Peyer's patch (tissue), 4 donors: ENCODE measurements around the gene CRACR2A.

Experiments used
- POLR2A ChIP-seq, 2 donors: fragments of 450-650 bp; IDR thresholded peaks; one replicate each; pipeline ENCODE4 v1.5.1; 2017; ENCODE audit warnings: antibody characterized with exemption in 2 of 2, mild to moderate bottlenecking in 2 of 2, moderate library complexity in 2 of 2
- TF ChIP-seq, protein P1 (sequence below), 6 experiments: fragments of 450-650 bp in 4 of 6; fragments of 200-600 bp in 2 of 6; sonication (generic) in 1 of 6; IDR thresholded peaks; one replicate each; pipeline ENCODE4 v1.5.1; 2017 to 2019; ENCODE audit warnings: antibody characterized with exemption in 6 of 6, mild to moderate bottlenecking in 3 of 6, moderate library complexity in 1 of 6

DNA sequence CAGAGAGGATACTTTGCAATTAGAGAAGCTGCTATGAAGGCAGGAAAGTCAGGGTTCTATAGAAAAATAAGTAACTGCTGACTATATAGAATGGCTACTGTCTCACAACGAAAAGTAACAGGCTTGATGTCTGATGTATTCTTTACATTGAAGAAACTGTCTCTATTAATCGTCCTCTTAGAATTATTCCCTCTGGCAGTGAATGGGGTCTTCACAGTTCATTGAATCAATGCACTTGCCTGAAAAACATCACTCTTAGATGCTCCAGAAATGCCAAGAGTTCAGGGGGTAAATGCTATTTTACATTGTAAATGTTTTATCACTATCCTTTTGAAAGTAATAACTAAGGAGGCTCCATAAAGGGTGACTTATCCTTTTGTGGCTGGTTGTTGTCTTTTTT lies 37.7 kb upstream of the CRACR2A start:
- no peak for TF ChIP-seq POLR2A (IDR thresholded peaks at IDR 0.05)
- TF ChIP-seq, protein P1, sequence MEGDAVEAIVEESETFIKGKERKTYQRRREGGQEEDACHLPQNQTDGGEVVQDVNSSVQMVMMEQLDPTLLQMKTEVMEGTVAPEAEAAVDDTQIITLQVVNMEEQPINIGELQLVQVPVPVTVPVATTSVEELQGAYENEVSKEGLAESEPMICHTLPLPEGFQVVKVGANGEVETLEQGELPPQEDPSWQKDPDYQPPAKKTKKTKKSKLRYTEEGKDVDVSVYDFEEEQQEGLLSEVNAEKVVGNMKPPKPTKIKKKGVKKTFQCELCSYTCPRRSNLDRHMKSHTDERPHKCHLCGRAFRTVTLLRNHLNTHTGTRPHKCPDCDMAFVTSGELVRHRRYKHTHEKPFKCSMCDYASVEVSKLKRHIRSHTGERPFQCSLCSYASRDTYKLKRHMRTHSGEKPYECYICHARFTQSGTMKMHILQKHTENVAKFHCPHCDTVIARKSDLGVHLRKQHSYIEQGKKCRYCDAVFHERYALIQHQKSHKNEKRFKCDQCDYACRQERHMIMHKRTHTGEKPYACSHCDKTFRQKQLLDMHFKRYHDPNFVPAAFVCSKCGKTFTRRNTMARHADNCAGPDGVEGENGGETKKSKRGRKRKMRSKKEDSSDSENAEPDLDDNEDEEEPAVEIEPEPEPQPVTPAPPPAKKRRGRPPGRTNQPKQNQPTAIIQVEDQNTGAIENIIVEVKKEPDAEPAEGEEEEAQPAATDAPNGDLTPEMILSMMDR (IDR thresholded peaks at IDR 0.05) = no peak
